H1 (cell line): Measurements from ENCODE around the gene MIPEP. TPM values are rescaled to one million over a fixed set of nuclear protein-coding genes. Genes with fewer than 3 reads are reported as not detected.

Experiments
- CHD2 ChIP-seq: IDR thresholded peaks from 2 replicates; pipeline ENCODE4 v1.6.1; 2012; ENCODE audit warnings: low read length, improper control_type of control experiment
- CTBP2 ChIP-seq: IDR thresholded peaks from 2 replicates; pipeline ENCODE4 v1.7.0; 2011; ENCODE audit warnings: borderline replicate concordance, mild to moderate bottlenecking, moderate library complexity, mixed read lengths, low read length; ENCODE audit not compliant: insufficient read depth, insufficient read length
- POLR2A ChIP-seq, 2 experiments: IDR thresholded peaks; 1 replicate in 1 of 2; 2 replicates in 1 of 2; pipeline ENCODE4 v1.6.1; 2011; ENCODE audit warnings: low read depth in 2 of 2, low read length in 2 of 2, mild to moderate bottlenecking in 2 of 2; ENCODE audit errors: control extremely low read depth in 1 of 2
- polyA plus RNA-seq, 7 experiments: library from polyadenylated mRNA; depleted of rRNA in 3 of 7; stranded (reverse) in 5 of 7; unstranded in 2 of 7; fragments of >200 nt in 5 of 7; fragments of 200-250 nt in 2 of 7; gene quantifications; 1 replicate in 5 of 7; 2 replicates in 1 of 7; 4 replicates in 1 of 7; pipeline versions ENCODE4 v1.2.1 to v1.2.3, GENCODE V29; 2011 to 2013; ENCODE audit warnings: missing spikeins in 2 of 7, mixed read lengths in 2 of 7
- total RNA-seq: library from RNA; stranded (reverse); fragmentation: NEBNext Ultra II Directional; extraction: Animal tissue kit (Norgen Biotek cat#: 25700); gene quantifications from 2 replicates; pipeline ENCODE4 v1.2.1, GENCODE V29; 2021
- TF ChIP-seq, protein P1 (sequence below): fragments of 300-600 bp; sonication (generic); IDR thresholded peaks from 2 replicates; pipeline ENCODE4 v1.7.1; 2012; ENCODE audit warnings: low read length, moderate library complexity, mild to moderate bottlenecking, inconsistent platforms; ENCODE audit not compliant: insufficient replicate concordance

MIPEP gene
- total and polyA plus RNA-seq, 2 of the 8 experiments (the other 6 are each of a cell fraction or from before 2014, with no cell fraction given) = 24.0 to 24.2 TPM

DNA sequence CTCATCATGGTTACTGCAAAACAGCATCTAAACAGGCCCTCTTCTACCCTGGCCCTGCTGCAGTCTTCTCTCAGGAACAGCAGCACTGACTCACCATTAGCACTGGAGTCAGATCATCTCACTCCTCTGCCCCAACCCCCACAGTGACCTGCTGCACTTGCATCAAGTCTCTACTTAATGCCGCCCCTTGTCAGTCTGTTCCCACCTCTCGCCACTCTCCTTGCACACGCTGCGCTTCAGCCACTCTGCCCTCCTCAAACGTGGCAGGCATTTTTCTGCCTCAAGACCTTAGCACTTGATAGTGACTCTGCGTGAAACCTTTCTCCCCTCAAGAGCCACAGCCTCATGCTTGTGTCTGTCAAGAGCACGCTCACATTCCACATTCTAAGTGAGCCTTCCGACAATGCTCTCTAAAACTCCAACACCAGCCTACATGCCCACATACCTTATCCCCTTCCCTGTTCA lies 22.1 kb downstream of the MIPEP start (continued):
- TF ChIP-seq, protein P1, sequence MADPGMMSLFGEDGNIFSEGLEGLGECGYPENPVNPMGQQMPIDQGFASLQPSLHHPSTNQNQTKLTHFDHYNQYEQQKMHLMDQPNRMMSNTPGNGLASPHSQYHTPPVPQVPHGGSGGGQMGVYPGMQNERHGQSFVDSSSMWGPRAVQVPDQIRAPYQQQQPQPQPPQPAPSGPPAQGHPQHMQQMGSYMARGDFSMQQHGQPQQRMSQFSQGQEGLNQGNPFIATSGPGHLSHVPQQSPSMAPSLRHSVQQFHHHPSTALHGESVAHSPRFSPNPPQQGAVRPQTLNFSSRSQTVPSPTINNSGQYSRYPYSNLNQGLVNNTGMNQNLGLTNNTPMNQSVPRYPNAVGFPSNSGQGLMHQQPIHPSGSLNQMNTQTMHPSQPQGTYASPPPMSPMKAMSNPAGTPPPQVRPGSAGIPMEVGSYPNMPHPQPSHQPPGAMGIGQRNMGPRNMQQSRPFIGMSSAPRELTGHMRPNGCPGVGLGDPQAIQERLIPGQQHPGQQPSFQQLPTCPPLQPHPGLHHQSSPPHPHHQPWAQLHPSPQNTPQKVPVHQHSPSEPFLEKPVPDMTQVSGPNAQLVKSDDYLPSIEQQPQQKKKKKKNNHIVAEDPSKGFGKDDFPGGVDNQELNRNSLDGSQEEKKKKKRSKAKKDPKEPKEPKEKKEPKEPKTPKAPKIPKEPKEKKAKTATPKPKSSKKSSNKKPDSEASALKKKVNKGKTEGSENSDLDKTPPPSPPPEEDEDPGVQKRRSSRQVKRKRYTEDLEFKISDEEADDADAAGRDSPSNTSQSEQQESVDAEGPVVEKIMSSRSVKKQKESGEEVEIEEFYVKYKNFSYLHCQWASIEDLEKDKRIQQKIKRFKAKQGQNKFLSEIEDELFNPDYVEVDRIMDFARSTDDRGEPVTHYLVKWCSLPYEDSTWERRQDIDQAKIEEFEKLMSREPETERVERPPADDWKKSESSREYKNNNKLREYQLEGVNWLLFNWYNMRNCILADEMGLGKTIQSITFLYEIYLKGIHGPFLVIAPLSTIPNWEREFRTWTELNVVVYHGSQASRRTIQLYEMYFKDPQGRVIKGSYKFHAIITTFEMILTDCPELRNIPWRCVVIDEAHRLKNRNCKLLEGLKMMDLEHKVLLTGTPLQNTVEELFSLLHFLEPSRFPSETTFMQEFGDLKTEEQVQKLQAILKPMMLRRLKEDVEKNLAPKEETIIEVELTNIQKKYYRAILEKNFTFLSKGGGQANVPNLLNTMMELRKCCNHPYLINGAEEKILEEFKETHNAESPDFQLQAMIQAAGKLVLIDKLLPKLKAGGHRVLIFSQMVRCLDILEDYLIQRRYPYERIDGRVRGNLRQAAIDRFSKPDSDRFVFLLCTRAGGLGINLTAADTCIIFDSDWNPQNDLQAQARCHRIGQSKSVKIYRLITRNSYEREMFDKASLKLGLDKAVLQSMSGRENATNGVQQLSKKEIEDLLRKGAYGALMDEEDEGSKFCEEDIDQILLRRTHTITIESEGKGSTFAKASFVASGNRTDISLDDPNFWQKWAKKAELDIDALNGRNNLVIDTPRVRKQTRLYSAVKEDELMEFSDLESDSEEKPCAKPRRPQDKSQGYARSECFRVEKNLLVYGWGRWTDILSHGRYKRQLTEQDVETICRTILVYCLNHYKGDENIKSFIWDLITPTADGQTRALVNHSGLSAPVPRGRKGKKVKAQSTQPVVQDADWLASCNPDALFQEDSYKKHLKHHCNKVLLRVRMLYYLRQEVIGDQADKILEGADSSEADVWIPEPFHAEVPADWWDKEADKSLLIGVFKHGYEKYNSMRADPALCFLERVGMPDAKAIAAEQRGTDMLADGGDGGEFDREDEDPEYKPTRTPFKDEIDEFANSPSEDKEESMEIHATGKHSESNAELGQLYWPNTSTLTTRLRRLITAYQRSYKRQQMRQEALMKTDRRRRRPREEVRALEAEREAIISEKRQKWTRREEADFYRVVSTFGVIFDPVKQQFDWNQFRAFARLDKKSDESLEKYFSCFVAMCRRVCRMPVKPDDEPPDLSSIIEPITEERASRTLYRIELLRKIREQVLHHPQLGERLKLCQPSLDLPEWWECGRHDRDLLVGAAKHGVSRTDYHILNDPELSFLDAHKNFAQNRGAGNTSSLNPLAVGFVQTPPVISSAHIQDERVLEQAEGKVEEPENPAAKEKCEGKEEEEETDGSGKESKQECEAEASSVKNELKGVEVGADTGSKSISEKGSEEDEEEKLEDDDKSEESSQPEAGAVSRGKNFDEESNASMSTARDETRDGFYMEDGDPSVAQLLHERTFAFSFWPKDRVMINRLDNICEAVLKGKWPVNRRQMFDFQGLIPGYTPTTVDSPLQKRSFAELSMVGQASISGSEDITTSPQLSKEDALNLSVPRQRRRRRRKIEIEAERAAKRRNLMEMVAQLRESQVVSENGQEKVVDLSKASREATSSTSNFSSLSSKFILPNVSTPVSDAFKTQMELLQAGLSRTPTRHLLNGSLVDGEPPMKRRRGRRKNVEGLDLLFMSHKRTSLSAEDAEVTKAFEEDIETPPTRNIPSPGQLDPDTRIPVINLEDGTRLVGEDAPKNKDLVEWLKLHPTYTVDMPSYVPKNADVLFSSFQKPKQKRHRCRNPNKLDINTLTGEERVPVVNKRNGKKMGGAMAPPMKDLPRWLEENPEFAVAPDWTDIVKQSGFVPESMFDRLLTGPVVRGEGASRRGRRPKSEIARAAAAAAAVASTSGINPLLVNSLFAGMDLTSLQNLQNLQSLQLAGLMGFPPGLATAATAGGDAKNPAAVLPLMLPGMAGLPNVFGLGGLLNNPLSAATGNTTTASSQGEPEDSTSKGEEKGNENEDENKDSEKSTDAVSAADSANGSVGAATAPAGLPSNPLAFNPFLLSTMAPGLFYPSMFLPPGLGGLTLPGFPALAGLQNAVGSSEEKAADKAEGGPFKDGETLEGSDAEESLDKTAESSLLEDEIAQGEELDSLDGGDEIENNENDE = no peak
- TF ChIP-seq CTBP2 (no peak), POLR2A (IDR thresholded peaks at IDR 0.05; ENCODE audit: control extremely low read depth in 1 of 2, low read depth in 2 of 2, low read length in 2 of 2) (no peak), CHD2 (no peak)
